Measurements from ENCODE around the gene ROR1. TPM values are rescaled to one million over a fixed set of nuclear protein-coding genes. Genes with fewer than 3 reads are reported as not detected.

ROR1 gene
- total RNA-seq (2013; cell fraction: nucleolus; rRNA removed): 3.4 and 4.0 TPM in 2 replicates
- total RNA-seq (2014; rRNA removed) (not detected in 2 replicates), total RNA-seq (2014; rRNA removed; fragmentation: Illumina TruSeq; extraction: Trizol) (not detected in 2 replicates), total RNA-seq (2021) (0.05 and 0.08 TPM in 2 replicates), polyA plus RNA-seq (2011; rRNA removed) (0.08 and 0.13 TPM in 2 replicates), polyA plus RNA-seq (2014; fragmentation: Illumina TruSeq; extraction: Trizol) (not detected in 2 replicates), polyA plus RNA-seq (2014; fragmentation: Nextera tagmentation; extraction: Ambion mirVana) (under 1 TPM; 0.02 to 0.03 TPM), polyA plus RNA-seq (2014; rRNA removed) (not detected in 2 replicates), polyA plus RNA-seq (2016; fragmentation: Nextera tagmentation; extraction: Ambion mirVana) (not detected), polyA minus RNA-seq (2011; rRNA and poly(A)+ RNA removed) (0.22 and 0.62 TPM in 2 replicates), Bru-seq, nascent RNA (percentile 22 among the genes with signal in this experiment), BruChase-seq, experiment 1, labeled RNA remaining after a 6-hour chase (percentile 19 among the genes with signal in this experiment), BruChase-seq, experiment 2, labeled RNA remaining after a 2-hour chase (percentile 24 among the genes with signal in this experiment)
- polyA plus RNA-seq (2011; ENCODE audit: low read depth): not detected
- 0.03 and 0.10 TPM in 2 replicates for polyA plus RNA-seq (2011; cell fraction: cytosol; rRNA removed)
- 0.04 TPM in 1 of 2 replicates, not detected in the other for polyA plus RNA-seq (2011; cell fraction: nucleus; rRNA removed)
- 0.10 TPM in 1 of 2 replicates, not detected in the other for polyA plus RNA-seq (2012)
- not detected in 2 replicates for polyA minus RNA-seq (2011; cell fraction: cytosol; rRNA and poly(A)+ RNA removed)
- 0.12 and 0.29 TPM in 2 replicates for polyA minus RNA-seq (2011; cell fraction: nucleus; rRNA and poly(A)+ RNA removed)
- long read RNA-seq, experiment 1: 0 reads
- long read RNA-seq, experiment 2: 0 reads

GRCh38 chr1:63773815-63774616 lies at the start of gene ROR1:
Gene ROR1 (plus strand): TSS chr1:63774017.
- CTCF ChIA-PET: interaction anchor here (1.2 to 1.7 kb wide), 2 partner anchors 144 to 148 kb away, joined by 4 to 5 read pairs; no protein-coding TSS in a partner anchor
- H3K27me3 ChIP-seq (replicated peaks in 1 of 2; ENCODE audit: control insufficient read depth in 2 of 2, insufficient read depth in 2 of 2, low read length in 1 of 2): peaks cover 5 to 17% of the 10 kb centered on the region in 2 experiments
- H3K9me3 ChIP-seq (replicated peaks; ENCODE audit: control insufficient read depth, insufficient read depth, low read length): no peaks in the 10 kb centered on the region
- in situ Hi-C loops (cut with MboI): no loop called here
- peak; percentile 83 for ATAC-seq
- POLR2A ChIA-PET: no interaction called here
- SMC1A ChIA-PET (ENCODE audit: uncharacterized antibody, unreplicated experiment): interaction anchor here (0.9 to 1.4 kb wide), 3 partner anchors 82 to 470 kb away, joined by 3 read pairs; no protein-coding TSS in a partner anchor
- H3K4me1 ChIP-seq (ENCODE audit: control insufficient read depth, insufficient read depth, low read length): no peaks in the 10 kb centered on the region
- no peaks in the 10 kb centered on the region for H3K79me2 ChIP-seq (ENCODE audit: control insufficient read depth, insufficient read depth, low read length)
- no peak within 1 kb of the TSS for H3K9ac ChIP-seq (ENCODE audit: control insufficient read depth, insufficient read depth, low read length)
- no peaks in the 10 kb centered on the region for H4K20me1 ChIP-seq (ENCODE audit: control insufficient read depth, insufficient read depth)
- no peak within 1 kb of the TSS for H2AFZ ChIP-seq (ENCODE audit: control insufficient read depth, low read depth, low read length)
- H3K4me2 ChIP-seq (ENCODE audit: control insufficient read depth, insufficient read depth): peak within 1 kb of the TSS; percentile 47
- no peak within 1 kb of the TSS for H3K4me3 ChIP-seq
- H3K27ac ChIP-seq (ENCODE audit: control insufficient read depth, insufficient read depth): no peak within 1 kb of the TSS
- no peak for FAIRE-seq
- no peaks in the 10 kb centered on the region for H3K36me3 ChIP-seq (ENCODE audit: control insufficient read depth in 2 of 2, insufficient read depth in 2 of 2, low read length in 1 of 2)
- TF ChIP-seq SUZ12 (IDR thresholded peaks at IDR 0.05; ENCODE audit: unreplicated experiment) (peak; percentile 53), RAD21 (IDR thresholded peaks at IDR 0.05; ENCODE audit: insufficient read depth, low read depth, low read length) (peak; percentile 55), SMC3 (IDR thresholded peaks at IDR 0.05; ENCODE audit: borderline replicate concordance, low read length) (peak; percentile 17; the same call in 1 of the 2 replicates), CTCF (IDR thresholded peaks at IDR 0.05 in 2 of 3, conservative IDR thresholded peaks at IDR 0.05 in 1 of 3; ENCODE audit: control insufficient read depth in 2 of 3, extremely low read depth in 1 of 3, insufficient read depth in 1 of 3, low read depth in 3 of 3, low read length in 3 of 3) (peak; percentile 28 to 33 (median 30); a peak in 4 of 6 replicates), ZNF622 (IDR thresholded peaks at IDR 0.05) (no peak)
- BruUV-seq (replicated peaks): no TSS peak
- no peak for DNase-seq (ENCODE audit: low read depth, low spot score)
- RAD21 ChIA-PET (ENCODE audit: unreplicated experiment): no interaction called here
- 9% methylated on average over 45 of the region's 99 CpGs for WGBS (ENCODE audit: insufficient coverage, insufficient replicate concordance, low lambda C conversion rate, missing lambda C conversion rate)
- intact Hi-C loops (cut with micrococcal nuclease; ENCODE audit: unreplicated experiment): no loop called here
